GM18511 (cell line): ENCODE measurements around the gene AMFR.

Experiments
- ATAC-seq: cut with Tn5 transposase; IDR thresholded peaks from one replicate; pipeline ENCODE4 v1.9.1; 2021; ENCODE audit warnings: mild to moderate bottlenecking, moderate library complexity; ENCODE audit not compliant: unreplicated experiment

AMFR gene

DNA sequence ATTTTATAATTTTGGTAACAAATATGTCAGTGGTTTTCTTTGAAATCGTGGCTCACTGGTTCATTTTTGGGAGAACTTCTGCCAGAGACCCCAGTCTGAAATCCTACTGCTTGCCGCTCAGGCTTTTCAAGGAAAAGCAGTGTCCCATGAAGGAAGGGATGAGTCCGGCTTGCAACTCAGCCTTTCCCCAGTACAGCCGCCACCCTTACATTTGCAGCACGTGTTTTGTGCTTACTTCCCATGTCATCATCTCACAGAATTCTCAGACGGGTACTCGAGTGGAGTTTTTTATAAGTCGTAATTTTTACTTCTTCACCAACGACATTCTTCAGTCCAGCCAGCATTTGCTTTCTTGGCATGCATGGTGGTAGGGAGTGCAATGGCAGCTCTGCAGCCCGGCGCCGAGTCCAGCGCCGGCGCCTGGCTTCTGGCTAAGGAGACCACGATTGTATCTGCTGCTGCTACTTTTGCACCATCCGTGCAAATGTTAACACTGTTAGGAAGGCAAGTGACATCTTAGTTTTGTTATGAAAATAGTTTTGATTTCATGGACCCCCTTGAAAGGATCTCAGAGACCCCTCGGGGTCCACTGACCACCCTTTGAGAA lies 111.0 kb downstream of the AMFR start:
- ATAC-seq: no peak

DNA sequence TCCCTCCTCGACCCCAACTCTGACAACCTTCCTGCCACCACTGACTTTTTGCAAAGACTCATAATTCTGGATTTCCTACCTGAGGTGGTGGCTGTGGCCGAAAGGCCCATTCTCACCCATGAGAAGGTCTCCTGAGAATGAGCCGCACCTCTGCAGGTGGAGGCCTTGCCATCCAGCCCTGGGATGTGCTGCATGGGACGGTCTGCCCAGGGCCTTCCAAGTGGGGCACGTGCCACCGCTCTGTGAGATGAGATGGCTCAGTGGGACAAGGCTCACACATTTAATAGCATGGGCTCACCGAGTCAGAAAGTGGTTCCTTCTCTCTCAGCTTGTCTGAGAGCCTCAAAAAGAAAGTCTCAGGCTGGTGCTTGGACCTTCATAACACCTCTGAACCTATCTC lies 112.8 kb downstream of the AMFR start:
- ATAC-seq: no peak

DNA sequence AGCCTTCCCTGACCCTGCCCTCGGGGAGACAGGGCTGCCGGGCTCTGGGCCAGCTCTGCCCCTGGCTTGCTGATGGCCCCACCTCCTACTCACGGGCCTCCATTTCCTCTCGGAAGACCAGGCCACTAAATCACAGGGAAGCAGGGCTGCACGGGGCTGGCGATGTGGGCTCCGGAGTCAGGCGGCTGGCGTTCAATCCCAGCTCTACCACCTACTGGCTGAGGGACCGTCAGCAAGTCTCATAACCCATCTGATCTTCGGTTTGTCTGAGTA lies 113.4 kb downstream of the AMFR start:
- no peak for ATAC-seq
